Heart left ventricle (tissue), 16 donors: ENCODE data around the gene CSMD2. TPM values are rescaled to one million over a fixed set of nuclear protein-coding genes. Genes with fewer than 3 reads are reported as not detected.

Source experiments
- ATAC-seq, 4 donors: fragments of 200-7000 bp; cut with Tn5 transposase; one replicate each; pipeline ENCODE4 v1.9.1; 2020 to 2022; ENCODE audit warnings: moderate library complexity in 4 of 4, mild to moderate bottlenecking in 3 of 4, moderate number of reproducible peaks in 1 of 4
- DNase-seq, 5 donors: peaks; one replicate each; pipeline ENCODE4 v3.0.0-alpha.2; 2020
- H3K27ac ChIP-seq, 12 donors: fragments of 200-600 bp; sonication (generic) in 4 of 12; one replicate each; pipeline versions ENCODE4 v1.5.0 to v1.8.0; 2016 to 2022; ENCODE audit warnings: mild to moderate bottlenecking in 2 of 12
- H3K27me3 ChIP-seq, 9 donors: fragments of 200-600 bp; sonication (generic) in 2 of 9; one replicate each; pipeline versions ENCODE4 v1.5.1 to v1.8.0; 2016 to 2022; ENCODE audit warnings: mild to moderate bottlenecking in 3 of 9
- H3K36me3 ChIP-seq, 9 donors: fragments of 200-600 bp; sonication (generic) in 2 of 9; one replicate each; pipeline versions ENCODE4 v1.5.0 to v1.8.0; 2018 to 2022; ENCODE audit warnings: mild to moderate bottlenecking in 2 of 9
- H3K4me1 ChIP-seq, 12 donors: fragments of 200-600 bp; sonication (generic) in 4 of 12; one replicate each; pipeline versions ENCODE4 v1.5.0 to v1.8.0; 2016 to 2022; ENCODE audit warnings: mild to moderate bottlenecking in 3 of 12
- H3K4me3 ChIP-seq, 12 donors: fragments of 200-600 bp; sonication (generic) in 4 of 12; one replicate each; pipeline versions ENCODE4 v1.5.0 to v1.8.0; 2017 to 2022; ENCODE audit warnings: mild to moderate bottlenecking in 9 of 12, moderate library complexity in 4 of 12
- H3K9me3 ChIP-seq, 12 donors: fragments of 200-600 bp; sonication (generic) in 4 of 12; one replicate each; pipeline versions ENCODE4 v1.5.0 to v1.8.0; 2016 to 2022; ENCODE audit warnings: mild to moderate bottlenecking in 1 of 12
- CTCF ChIP-seq, 12 donors: fragments of 200-600 bp; sonication (generic) in 4 of 12; IDR thresholded peaks; one replicate each; pipeline versions ENCODE4 v1.5.0 to v1.8.0; 2018 to 2022; ENCODE audit warnings: antibody characterized with exemption in 12 of 12, mild to moderate bottlenecking in 5 of 12
- POLR2A ChIP-seq, 2 donors: fragments of 450-650 bp; IDR thresholded peaks; one replicate each; pipeline ENCODE4 v1.6.1; 2017; ENCODE audit warnings: antibody characterized with exemption in 2 of 2, mild to moderate bottlenecking in 2 of 2, moderate library complexity in 2 of 2
- WGBS, 4 donors: extraction: QIAGEN DNeasy Blood & Tissue Kit in 2 of 4; methylation state at CpG; one replicate each; pipeline versions ENCODE4 v1.1.5 to v1.1.7; 2013 to 2018; 5-methylcytosine and 5-hydroxymethylcytosine counted together
- intact Hi-C, 10 donors: fragments of 100-400 bp; cut with DNase I; formaldehyde crosslinking; loops; one replicate each; pipeline versions ENCODE4 v1.11.1 to v1.14.2; 2022
- polyA plus RNA-seq, 2 donors: library from polyadenylated mRNA; stranded (reverse); fragments of 200-250 nt; gene quantifications; one replicate each; pipeline ENCODE4 v1.2.3, GENCODE V29; 2013
- total RNA-seq, 9 donors: library from RNA; depleted of rRNA in 2 of 9; stranded (reverse); fragments of >200 nt in 2 of 9; fragmentation: NEBNext Ultra II Directional in 3 of 9; extraction: Animal tissue kit (Norgen Biotek cat#: 25700) in 3 of 9; gene quantifications; one replicate each; pipeline versions ENCODE4 v1.1.0 to v1.2.4, GENCODE V29; 2016 to 2023
- donor health status: ischemic (EF 13 %, LVEDD 7.1; RV severe dilation, severe dysfunction).
- donor health status: healthy with polysubstance abuse.
- donor health status: DM: no; HTN: yes; CAD: no.
- donor health status: DM: no; HTN: no; CAD: no.
- donor health status: ischemic (EF 25% LVEDD 6.9; RV normal size, moderate dysfunction).
- donor health status: ischemic (EF 25% LVEDD 5.7; RV mildly dilated, moderate dysfunction).
- donor health status: healthy.
- donor health status: DM: yes; HTN: yes; CAD: no.
- donor health status: ischemic (EF 35%, LVEDD 5.7; RV mildly dilated, moderate dysfunction).
- donor health status: nonischemic (EF 11% LVEDD 7.7; RV severe dilation, severe dysfunction).
- donor health status: DM: yes; HTN: yes; CAD: no.
- donor health status: PGD.
- donor health status: ischemic (EF 29% LVEDD 5.4; RV normal size, mild dysfunction).
- donor health status: nonischemic (EF 23%, LVEDD 6.1; RV moderate dilation, normal function).

Gene CSMD2
- total and polyA plus RNA-seq, 11 donors: 0.02 to 0.79 (median 0.22) TPM

- H3K9me3 ChIP-seq: no peaks in the 10 kb centered on the region
- intact Hi-C loops: no loop called here
- whole genome bisulfite sequencing, 4 donors: 88 to 92% (median 89%) methylated on average over 1 of the region's 1 CpG
These were observed 542.3 kb downstream of the CSMD2 start for GRCh38 chr1:33622757-33623156.

GRCh38 chr1:33618636-33619035 lies 546.4 kb downstream of the CSMD2 start:
- Histone ChIP-seq H3K4me3 (no peak overlapping the region), H3K9me3 (no peaks in the 10 kb centered on the region), H3K4me1 (no peaks in the 10 kb centered on the region), H3K36me3 (no peaks in the 10 kb centered on the region), H3K27me3 (peaks cover 0 to 6% (median 0%) of the 10 kb centered on the region in 9 donors), H3K27ac (no peak overlapping the region)
- DNase-seq (no peak), ATAC-seq (no peak)
- intact Hi-C loops: loop anchor here in 7 of 10 donors (10.0 kb wide), 4 partner anchors 244 to 484 kb away; no protein-coding TSS in a partner anchor
- WGBS, 4 donors: 87 to 100% (median 89%) methylated on average over 1 of the region's 1 CpG
- TF ChIP-seq POLR2A (IDR thresholded peaks at IDR 0.05) (no peak), CTCF (IDR thresholded peaks at IDR 0.05) (no peak)

More at GRCh38 chr1:33622757-33623156, 542.3 kb downstream of the CSMD2 start:
- no peak for ATAC-seq
- Histone ChIP-seq H3K36me3 (no peaks in the 10 kb centered on the region), H3K4me3 (no peak overlapping the region), H3K27ac (no peak overlapping the region), H3K27me3 (peaks cover 0 to 5% (median 0%) of the 10 kb centered on the region in 9 donors), H3K4me1 (peaks cover 0 to 4% (median 0%) of the 10 kb centered on the region in 12 donors)
- TF ChIP-seq CTCF (IDR thresholded peaks at IDR 0.05) (no peak), POLR2A (IDR thresholded peaks at IDR 0.05) (no peak)
- no peak for DNase-seq

GRCh38 chr1:33617451-33617850 lies 547.6 kb downstream of the CSMD2 start:
- Histone ChIP-seq H3K27ac (no peak overlapping the region), H3K36me3 (no peaks in the 10 kb centered on the region), H3K4me3 (no peak overlapping the region), H3K4me1 (peaks cover 0 to 6% (median 0%) of the 10 kb centered on the region in 12 donors), H3K27me3 (peaks cover 0 to 13% (median 0%) of the 10 kb centered on the region in 9 donors), H3K9me3 (no peaks in the 10 kb centered on the region)
- TF ChIP-seq POLR2A (IDR thresholded peaks at IDR 0.05): no peak
- TF ChIP-seq CTCF (IDR thresholded peaks at IDR 0.05): no peak
- DNase-seq: no peak
- 90 to 94% (median 92%) methylated on average over 9 of the region's 9 CpGs for WGBS, 4 donors
- ATAC-seq: no peak
- intact Hi-C loops: loop anchor here in 7 of 10 donors (10.0 kb wide), 4 partner anchors 243 to 483 kb away; no protein-coding TSS in a partner anchor

- Histone ChIP-seq H3K36me3 (no peaks in the 10 kb centered on the region), H3K9me3 (no peaks in the 10 kb centered on the region), H3K4me3 (no peak overlapping the region), H3K4me1 (peaks cover 0 to 6% (median 0%) of the 10 kb centered on the region in 12 donors), H3K27ac (no peak overlapping the region), H3K27me3 (peaks cover 0 to 13% (median 0%) of the 10 kb centered on the region in 9 donors)
- intact Hi-C loops: loop anchor here in 7 of 10 donors (10.0 kb wide), 4 partner anchors 242 to 482 kb away; no protein-coding TSS in a partner anchor
- TF ChIP-seq CTCF (IDR thresholded peaks at IDR 0.05) (no peak), POLR2A (IDR thresholded peaks at IDR 0.05) (no peak)
- DNase-seq: no peak
- no peak for ATAC-seq
- WGBS, 4 donors: 50 to 61% (median 55%) methylated on average over 6 of the region's 6 CpGs
These were observed 548.2 kb downstream of the CSMD2 start for GRCh38 chr1:33616780-33617179.
